Activated naive CD8-positive, alpha-beta T cell treated with anti-CD3 and anti-CD28 coated beads, Interleukin-2, amount 50 U/mL, for 16 hours (primary cell): ENCODE measurements around the gene KRTAP9-9.
"Not testable (repeated sequence)": the region's sequence is repeated elsewhere in the genome, so short reads cannot be mapped to it uniquely, and the experiment has no call there.

Experiments used
- DNase-seq: peaks from one replicate; pipeline ENCODE4 v3.0.0-alpha.2; 2020; ENCODE audit warnings: low read depth, low spot score

KRTAP9-9 gene

GRCh38 chr17:41265078-41265477, 9.9 kb downstream of the KRTAP9-9 start, which contains the start of gene KRTAP9-6:
TSS of gene KRTAP9-6 (plus strand) at chr17:41265378. CDS start at chr17:41265378, 0 bp downstream.
- DNase-seq, result no peak

DNA sequence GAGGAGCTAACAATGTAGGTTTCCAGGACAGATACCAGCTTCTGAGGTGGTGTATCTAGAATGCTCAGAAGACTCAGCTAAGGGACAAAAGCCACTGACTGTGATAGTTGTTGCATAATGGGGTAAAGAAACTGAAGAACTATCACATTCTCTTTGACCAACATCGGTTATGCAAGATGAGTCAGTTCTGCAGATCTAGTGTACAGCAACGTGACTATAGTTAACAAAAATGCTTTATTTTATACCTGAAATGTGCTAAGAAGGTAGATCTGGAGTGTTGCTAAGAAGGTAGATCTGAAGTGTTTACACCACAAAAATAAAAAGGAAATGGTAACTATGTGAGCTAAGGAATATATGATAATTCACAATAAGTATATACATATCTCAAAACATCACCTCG, 12.5 kb downstream of the KRTAP9-9 start:
- no peak for DNase-seq

DNA sequence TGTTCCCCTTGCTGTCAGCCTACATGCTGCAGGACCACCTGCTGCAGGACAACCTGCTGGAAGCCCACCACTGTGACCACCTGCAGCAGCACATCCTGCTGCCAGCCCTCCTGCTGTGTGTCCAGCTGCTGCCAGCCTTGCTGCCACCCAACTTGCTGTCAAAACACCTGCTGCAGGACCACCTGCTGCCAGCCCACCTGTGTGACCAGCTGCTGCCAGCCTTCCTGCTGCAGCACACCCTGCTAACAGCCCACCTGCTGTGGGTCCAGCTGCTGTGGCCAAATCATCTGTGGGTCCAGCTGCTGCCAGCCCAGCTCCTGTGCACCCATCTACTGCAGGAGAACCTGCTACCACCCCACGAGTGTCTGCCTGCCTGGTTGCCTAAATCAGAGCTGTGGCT, 16.1 kb downstream of the KRTAP9-9 start:
- DNase-seq, result not testable (repeated sequence)

DNA sequence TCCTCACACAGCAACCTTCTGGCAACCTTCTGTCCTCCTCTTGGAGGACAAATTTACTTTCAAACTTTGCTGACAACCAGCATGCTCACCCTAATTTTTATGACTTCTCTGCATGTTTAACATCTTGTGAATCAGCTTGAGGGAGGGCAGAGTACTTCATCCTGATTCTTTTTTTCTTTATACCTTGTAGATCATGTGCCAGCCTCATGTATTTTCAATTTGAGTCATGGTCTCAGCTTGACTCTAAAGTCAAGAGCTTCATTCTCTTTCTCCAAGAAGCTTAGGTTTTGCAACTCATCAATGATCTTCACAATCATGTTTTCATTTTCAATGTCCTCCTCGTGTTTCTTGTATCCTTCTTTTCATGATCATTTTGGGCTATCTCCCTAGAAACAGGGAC, 16.7 kb downstream of the KRTAP9-9 start:
- no peak for DNase-seq

DNA sequence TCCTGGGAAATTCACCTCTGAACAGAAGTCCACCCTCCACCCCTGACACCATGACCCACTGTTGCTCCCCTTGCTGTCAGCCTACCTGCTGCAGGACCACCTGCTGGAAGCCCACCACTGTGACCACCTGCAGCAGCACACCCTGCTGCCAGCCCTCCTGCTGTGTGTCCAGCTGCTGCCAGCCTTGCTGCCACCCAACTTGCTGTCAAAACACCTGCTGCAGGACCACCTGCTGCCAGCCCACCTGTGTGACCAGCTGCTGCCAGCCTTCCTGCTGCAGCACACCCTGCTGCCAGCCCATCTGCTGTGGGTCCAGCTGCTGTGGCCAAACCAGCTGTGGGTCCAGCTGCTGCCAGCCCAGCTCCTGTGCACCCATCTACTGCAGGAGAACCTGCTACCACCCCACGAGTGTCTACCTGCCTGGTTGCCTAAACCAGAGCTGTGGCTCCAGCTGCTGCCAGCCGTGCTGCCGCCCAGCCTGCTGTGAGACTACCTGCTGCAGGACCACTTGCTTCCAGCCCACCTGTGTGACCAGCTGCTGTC, 20.5 kb downstream of the KRTAP9-9 start, which contains the start of gene KRTAP9-7:
Gene KRTAP9-7, plus strand, starts transcription at position 51 of the 543 bp plus-strand sequence. Its CDS starts 0 bp downstream, at position 51.
- not testable (repeated sequence) for DNase-seq

GRCh38 chr17:41278176-41278955, 23.2 kb downstream of the KRTAP9-9 start:
- no peak for DNase-seq

- no peak for DNase-seq
Measured at GRCh38 chr17:41284043-41284442, 28.9 kb downstream of the KRTAP9-9 start.

GRCh38 chr17:41284546-41284945, 29.4 kb downstream of the KRTAP9-9 start:
- DNase-seq, result no peak

GRCh38 chr17:41287050-41287449, 31.9 kb downstream of the KRTAP9-9 start:
- no peak for DNase-seq

GRCh38 chr17:41294016-41294415, 38.8 kb downstream of the KRTAP9-9 start:
- no peak for DNase-seq

DNA sequence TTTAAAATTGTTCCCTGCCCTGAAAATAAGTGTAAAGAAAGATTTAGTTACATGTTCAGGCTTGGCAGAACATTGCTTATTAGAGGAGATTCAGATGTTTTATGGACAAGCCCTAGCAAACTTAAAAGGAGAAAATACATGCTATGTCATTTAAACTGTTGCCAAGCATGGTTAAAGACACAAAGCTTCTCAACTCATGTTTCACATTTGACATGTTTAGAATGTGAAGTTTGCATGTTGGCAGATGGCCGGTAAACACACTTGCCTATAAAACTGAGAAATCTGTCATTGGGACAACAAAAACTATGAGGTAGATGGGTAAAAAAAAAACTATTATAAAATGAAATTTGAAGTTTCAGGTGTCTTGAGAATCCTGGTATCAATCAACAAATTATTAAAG, 41.7 kb downstream of the KRTAP9-9 start:
- no peak for DNase-seq

GRCh38 chr17:41298458-41299135, 43.4 kb downstream of the KRTAP9-9 start:
- no peak for DNase-seq

DNA sequence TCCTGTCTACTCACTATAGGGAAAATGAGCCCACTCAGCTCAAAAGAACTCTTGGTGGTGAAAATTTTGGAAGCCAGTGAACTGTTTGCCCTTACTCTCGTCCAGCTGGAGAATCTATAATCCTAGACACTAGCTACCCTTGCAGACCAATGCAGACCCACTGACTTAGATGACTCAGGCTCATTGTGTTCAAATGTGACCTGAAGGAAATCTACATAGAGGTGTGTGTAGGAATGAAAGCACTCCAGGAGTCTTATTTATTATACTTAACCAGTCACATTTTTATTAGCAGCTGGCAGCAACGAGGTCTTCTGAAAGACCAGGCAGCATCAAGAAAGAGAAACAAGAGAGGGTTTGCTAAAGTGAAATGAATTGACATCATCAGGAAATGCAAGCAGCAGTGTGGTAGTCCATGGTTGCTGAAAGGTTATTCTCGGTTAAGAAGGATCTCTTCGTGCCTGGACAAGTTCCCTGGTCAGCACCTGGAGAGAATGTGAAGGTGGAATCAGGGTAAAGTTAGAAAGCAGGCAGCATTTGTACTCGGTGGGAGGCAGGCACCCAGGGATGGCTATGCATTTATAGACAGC, 46.1 kb downstream of the KRTAP9-9 start:
- no peak for DNase-seq

GRCh38 chr17:41301916-41302901, 47.0 kb downstream of the KRTAP9-9 start, which contains the start of gene KRTAP29-1:
TSS of gene KRTAP29-1 (minus strand) at chr17:41302851. CDS start at chr17:41302851, 0 bp downstream.
- DNase-seq, result no peak

- DNase-seq, result no peak
Measured at GRCh38 chr17:41302981-41303380, 47.8 kb downstream of the KRTAP9-9 start.

DNA sequence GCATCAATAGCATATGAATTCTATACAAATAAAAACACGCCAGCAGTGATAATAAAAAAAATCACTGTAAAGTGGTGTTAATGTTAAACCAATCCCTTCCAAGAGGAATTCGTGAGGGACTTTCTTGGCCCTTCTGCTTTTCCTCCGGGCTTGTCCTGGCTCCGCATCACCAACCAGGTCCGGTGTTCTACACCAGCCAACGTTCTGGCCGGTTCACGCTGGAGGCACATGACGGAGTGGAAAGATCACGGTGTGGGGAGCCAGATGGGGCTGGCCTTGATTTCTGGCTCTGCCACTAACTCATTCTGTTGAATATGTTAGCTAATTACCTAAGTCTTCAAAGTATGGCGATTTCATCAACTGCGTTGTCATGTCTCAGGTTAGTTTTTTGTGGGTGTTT, 48.9 kb downstream of the KRTAP9-9 start:
- DNase-seq, result no peak
